ENCODE results near the gene C18orf32. TPM values are rescaled to one million over a fixed set of nuclear protein-coding genes. Genes with fewer than 3 reads are reported as not detected.

The C18orf32 gene
- total RNA-seq, 1 donor from 2014 or later, result 14.8 TPM

Other genes starting within 250 kb of the C18orf32 start
- 32.0 and 39.8 TPM in 2 replicates for gene DYM, start 26.6 kb downstream of the C18orf32 start, total RNA-seq
- 3,360 and 3,938 TPM in 2 replicates for gene RPL17, start 5.2 kb upstream of the C18orf32 start, total RNA-seq
- gene LIPG, start 74.8 kb upstream of the C18orf32 start, total RNA-seq, result 21.3 and 57.5 TPM in 2 replicates

All from pulmonary artery endothelial cell (primary cell).